Islet precursor cell (in vitro differentiated cells): ENCODE results near the gene PDGFRB.

Experiments used
- DNase-seq: peaks from one replicate; pipeline ENCODE4 v3.0.0-alpha.2; 2018

PDGFRB gene

GRCh38 chr5:150112201-150113046, 43.2 kb downstream of the PDGFRB start:
- peak; percentile 96 for DNase-seq

GRCh38 chr5:150111122-150111521, 44.5 kb downstream of the PDGFRB start:
- DNase-seq: peak; percentile 70

- peak; percentile 89 for DNase-seq
These were observed 45.7 kb downstream of the PDGFRB start for GRCh38 chr5:150109921-150110320.

- peak; percentile 50 for DNase-seq
These were observed 46.7 kb downstream of the PDGFRB start for GRCh38 chr5:150108711-150109514.

GRCh38 chr5:150107909-150108447, 47.7 kb downstream of the PDGFRB start:
- DNase-seq: peak; percentile 82

GRCh38 chr5:150106674-150107426, 48.8 kb downstream of the PDGFRB start:
- peak; percentile 55 for DNase-seq

- peak; percentile 52 for DNase-seq
These were observed 49.6 kb downstream of the PDGFRB start for GRCh38 chr5:150105928-150106615.

GRCh38 chr5:150104550-150104870, 51.1 kb downstream of the PDGFRB start:
- DNase-seq: no peak

- DNase-seq: peak; percentile 36
These were observed 51.7 kb downstream of the PDGFRB start for GRCh38 chr5:150103678-150104549.

GRCh38 chr5:150101023-150101422, 54.6 kb downstream of the PDGFRB start:
- DNase-seq: peak; percentile 47

- no peak for DNase-seq
These were observed 58.5 kb downstream of the PDGFRB start for GRCh38 chr5:150097152-150097551.

GRCh38 chr5:150092159-150092787, 63.4 kb downstream of the PDGFRB start:
- DNase-seq: no peak

GRCh38 chr5:150085950-150086715, 69.5 kb downstream of the PDGFRB start, which contains the start of gene CSF1R:
Gene CSF1R, minus strand, starts transcription at chr5:150086554. Its CDS starts 127 bp downstream, at chr5:150086427.
- peak; percentile 37 for DNase-seq

- peak; percentile 22 for DNase-seq
These were observed 70.3 kb downstream of the PDGFRB start for GRCh38 chr5:150085191-150085912.

GRCh38 chr5:150084754-150085153, 70.9 kb downstream of the PDGFRB start:
- peak; percentile 37 for DNase-seq

- DNase-seq: peak; percentile 29
These were observed 72.8 kb downstream of the PDGFRB start for GRCh38 chr5:150082889-150083288.

GRCh38 chr5:150082374-150082773, 73.3 kb downstream of the PDGFRB start:
- DNase-seq: peak; percentile 55

GRCh38 chr5:150081541-150082283, 73.9 kb downstream of the PDGFRB start:
- DNase-seq: peak; percentile 52
